Large intestine (tissue), 3 donors: ENCODE results near the gene ETV7. TPM values are rescaled to one million over a fixed set of nuclear protein-coding genes. Genes with fewer than 3 reads are reported as not detected.
A peak's percentile ranks its signal among the peaks of the same experiment; 100 is the strongest.

Source experiments
- DNase-seq, 2 donors: peaks; one replicate each; pipeline versions ENCODE4 v3.0.0 to v3.0.0-alpha.2; 2013
- H3K27ac ChIP-seq: one replicate; pipeline ENCODE4 v1.5.1; 2013; ENCODE audit warnings: low read length
- H3K27me3 ChIP-seq: 2 replicates; pipeline ENCODE4 v1.6.1; 2013; ENCODE audit warnings: low read length; ENCODE audit not compliant: control insufficient read depth, insufficient read depth
- H3K36me3 ChIP-seq: 2 replicates; pipeline ENCODE4 v1.6.1; 2013; ENCODE audit warnings: low read length; ENCODE audit not compliant: control insufficient read depth, insufficient read depth
- H3K4me1 ChIP-seq: one replicate; pipeline ENCODE4 v1.6.1; 2013; ENCODE audit warnings: low read length; ENCODE audit not compliant: control insufficient read depth, insufficient read depth
- H3K4me3 ChIP-seq: one replicate; pipeline ENCODE4 v1.5.1; 2013; ENCODE audit warnings: low read length
- H3K9me3 ChIP-seq: one replicate; pipeline ENCODE4 v1.6.1; 2013; ENCODE audit warnings: mild to moderate bottlenecking, low read depth, low read length, moderate library complexity; ENCODE audit not compliant: control insufficient read depth
- WGBS: methylation state at CpG from one replicate; pipeline ENCODE4 v1.1.5; 2013; ENCODE audit warnings: low lambda C conversion rate; ENCODE audit not compliant: insufficient coverage; 5-methylcytosine and 5-hydroxymethylcytosine counted together
- polyA plus RNA-seq: library from polyadenylated mRNA; unstranded; fragments of 120-200 nt; gene quantifications from one replicate; pipeline ENCODE4 v1.2.1, GENCODE V29; 2013

Gene ETV7
- polyA plus RNA-seq, 1 donor = 9.3 TPM

DNA sequence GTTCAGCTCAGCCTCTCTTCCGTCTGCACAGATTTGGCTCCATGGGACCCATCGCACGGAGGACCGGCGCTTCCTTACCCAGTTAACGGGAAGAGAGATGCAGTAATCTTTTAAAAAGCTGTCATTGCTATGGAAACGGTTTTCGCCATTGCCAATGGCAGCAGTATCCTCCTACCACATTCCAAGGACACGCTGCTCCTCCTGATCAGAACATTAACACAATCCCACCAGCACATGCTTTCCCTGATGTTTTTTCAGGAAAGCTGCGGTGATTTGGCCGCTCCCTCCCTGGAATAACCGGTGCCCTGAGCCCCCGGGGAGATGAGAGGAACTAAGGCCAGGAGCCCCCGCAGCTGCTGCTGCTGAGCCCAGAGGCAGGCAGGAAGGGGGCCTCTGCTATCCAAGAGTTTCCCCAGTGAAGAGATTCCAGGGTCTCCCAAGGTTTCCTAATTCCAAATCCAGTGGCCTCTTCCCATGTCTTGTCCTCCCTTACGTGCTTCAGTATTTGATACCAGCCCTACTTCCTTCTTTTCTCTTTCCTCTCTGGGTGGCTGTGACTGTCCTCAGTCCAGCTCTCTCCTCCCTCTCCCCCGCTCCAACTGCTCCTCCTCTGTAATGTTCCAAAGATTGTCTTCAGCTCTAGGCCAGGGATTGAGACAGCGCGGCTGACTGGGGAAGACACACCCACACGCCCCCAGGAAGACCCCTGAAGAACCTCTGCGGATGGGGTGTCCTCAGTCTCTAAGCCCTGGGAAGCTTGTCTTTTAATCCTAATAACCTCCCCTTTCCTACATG lies 53.3 kb downstream of the ETV7 start:
- H3K27me3 ChIP-seq = no peaks in the 10 kb centered on the region
- H3K4me1 ChIP-seq = peaks cover 47% of the 10 kb centered on the region
- peak overlapping the region; percentile 96 for H3K27ac ChIP-seq
- WGBS = 13% methylated on average over 1 of the region's 20 CpGs
- no peak overlapping the region for H3K4me3 ChIP-seq
- peak in 1 of 2 donors; percentile 68 for DNase-seq
- peaks cover 7% of the 10 kb centered on the region for H3K36me3 ChIP-seq
- peaks cover 3% of the 10 kb centered on the region for H3K9me3 ChIP-seq

DNA sequence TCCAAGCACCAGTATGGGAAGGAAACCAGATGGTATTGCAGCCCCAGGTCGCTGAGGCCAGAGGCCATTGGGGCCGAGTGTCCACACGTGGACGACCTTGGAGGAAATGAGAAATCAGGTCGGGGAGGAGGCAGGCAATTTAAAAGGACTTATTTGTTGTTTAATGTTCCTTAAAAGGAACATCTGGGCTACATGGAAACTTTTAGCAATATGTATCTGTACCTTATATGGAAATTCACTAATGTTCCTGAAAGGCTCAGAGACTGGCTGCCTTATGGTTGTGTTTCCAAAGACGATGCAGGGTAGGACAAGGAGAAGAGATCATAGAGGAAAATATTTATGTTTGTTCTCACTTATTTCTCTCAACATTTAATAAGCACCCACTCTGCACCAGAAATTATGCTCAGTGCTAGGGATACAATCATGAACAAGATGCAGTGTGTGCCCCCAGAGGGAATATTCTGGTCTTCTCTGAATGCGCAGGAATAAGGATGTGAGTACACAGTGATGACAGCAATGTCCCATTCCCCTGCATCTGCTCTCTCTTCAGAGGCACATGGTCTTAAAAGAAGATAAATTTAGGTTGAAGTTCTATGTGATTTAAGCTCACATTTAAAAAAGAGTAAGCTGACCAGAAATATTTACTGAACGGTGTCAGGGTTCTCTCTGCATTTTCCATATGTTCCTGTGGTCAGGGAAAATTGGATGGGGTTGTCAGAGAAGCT lies 54.1 kb downstream of the ETV7 start:
- Histone ChIP-seq H3K36me3 (peaks cover 13% of the 10 kb centered on the region), H3K4me1 (peaks cover 39% of the 10 kb centered on the region), H3K9me3 (peaks cover 3% of the 10 kb centered on the region), H3K27ac (peak overlapping the region; percentile 96), H3K27me3 (no peaks in the 10 kb centered on the region), H3K4me3 (no peak overlapping the region)
- no peak for DNase-seq
- WGBS = no CpG with 5 or more reads among the region's 8 CpGs

DNA sequence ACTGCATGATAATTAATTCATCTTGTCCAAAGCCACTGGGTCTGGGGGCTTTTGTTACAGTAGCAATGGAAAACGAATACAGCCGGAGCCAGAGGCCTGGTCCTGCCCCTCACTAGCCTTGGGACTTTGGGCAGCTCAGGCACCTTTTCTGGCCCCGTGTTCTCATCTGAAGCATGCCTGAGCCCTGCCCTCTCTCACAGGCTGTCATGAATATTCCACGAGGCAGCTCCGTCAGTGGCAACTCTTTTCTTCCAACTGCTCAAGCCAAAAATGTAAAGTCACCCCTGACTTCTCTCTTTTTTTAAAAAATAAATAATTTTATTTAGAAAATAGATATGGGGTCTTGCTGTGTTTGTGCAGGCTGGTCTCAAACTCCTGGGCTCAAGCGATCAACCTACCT lies 56.1 kb downstream of the ETV7 start:
- no peak overlapping the region for H3K4me3 ChIP-seq
- peaks cover 24% of the 10 kb centered on the region for H3K36me3 ChIP-seq
- 83% methylated on average over 1 of the region's 6 CpGs for WGBS
- peaks cover 3% of the 10 kb centered on the region for H3K9me3 ChIP-seq
- no peak for DNase-seq
- H3K27me3 ChIP-seq = no peaks in the 10 kb centered on the region
- H3K4me1 ChIP-seq = peaks cover 35% of the 10 kb centered on the region
- H3K27ac ChIP-seq = no peak overlapping the region

DNA sequence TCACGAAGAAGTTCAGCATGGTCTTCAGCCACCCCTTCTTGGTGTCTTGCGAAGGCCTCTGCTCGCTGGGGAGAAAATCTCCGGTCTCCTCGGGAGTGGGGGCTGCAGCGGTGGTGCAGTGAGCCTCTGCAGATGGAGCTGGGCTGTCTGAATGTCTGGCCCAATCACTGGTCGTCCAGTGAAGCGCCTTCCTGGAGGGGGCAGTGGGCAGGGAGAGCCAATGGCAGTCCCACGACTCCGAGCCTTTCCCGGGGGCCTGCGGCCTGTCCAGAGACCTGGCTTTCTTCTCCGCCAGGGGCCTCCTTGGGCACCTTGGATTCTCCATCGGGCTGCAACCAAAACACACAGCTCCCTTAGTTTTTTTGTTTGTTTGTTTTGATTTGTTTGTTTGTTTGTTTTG lies 57.1 kb downstream of the ETV7 start:
- H3K4me1 ChIP-seq = peaks cover 25% of the 10 kb centered on the region
- no peaks in the 10 kb centered on the region for H3K27me3 ChIP-seq

DNA sequence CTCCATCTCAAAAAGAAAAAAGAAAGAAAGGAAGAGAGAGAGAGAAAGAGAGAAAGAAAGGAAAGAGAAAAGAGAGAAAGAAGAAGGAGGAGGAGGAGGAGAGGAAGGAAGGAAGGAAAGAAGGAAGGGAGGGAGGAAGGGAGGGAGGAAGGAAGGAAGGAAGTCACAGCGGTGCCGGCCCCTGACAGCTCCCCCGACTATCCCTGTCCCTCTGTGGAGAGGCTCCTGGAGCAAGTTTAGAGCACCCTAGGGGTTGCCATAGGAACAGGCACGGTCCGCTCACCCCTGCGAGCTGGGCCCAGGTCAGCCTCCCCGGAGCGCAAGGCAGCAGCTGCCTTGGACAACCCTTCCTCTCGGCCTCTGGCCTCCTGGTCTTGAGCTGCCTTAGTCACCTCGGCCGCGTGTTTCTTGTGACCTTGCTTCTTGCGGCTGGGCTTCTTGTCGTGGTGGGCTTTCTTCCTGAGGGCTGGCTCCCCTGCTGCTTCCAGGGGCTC lies 57.6 kb downstream of the ETV7 start:
- Histone ChIP-seq H3K27me3 (no peaks in the 10 kb centered on the region), H3K27ac (no peak overlapping the region), H3K4me1 (peaks cover 22% of the 10 kb centered on the region), H3K9me3 (peaks cover 3% of the 10 kb centered on the region), H3K36me3 (peaks cover 39% of the 10 kb centered on the region), H3K4me3 (no peak overlapping the region)
- WGBS = no CpG with 5 or more reads among the region's 14 CpGs
- DNase-seq = no peak

More for the DNA sequence above, 57.1 kb downstream of the ETV7 start:
- Histone ChIP-seq H3K27ac (no peak overlapping the region), H3K36me3 (peaks cover 34% of the 10 kb centered on the region), H3K4me3 (no peak overlapping the region), H3K9me3 (peaks cover 3% of the 10 kb centered on the region)
- no peak for DNase-seq
- no CpG with 5 or more reads among the region's 14 CpGs for WGBS

DNA sequence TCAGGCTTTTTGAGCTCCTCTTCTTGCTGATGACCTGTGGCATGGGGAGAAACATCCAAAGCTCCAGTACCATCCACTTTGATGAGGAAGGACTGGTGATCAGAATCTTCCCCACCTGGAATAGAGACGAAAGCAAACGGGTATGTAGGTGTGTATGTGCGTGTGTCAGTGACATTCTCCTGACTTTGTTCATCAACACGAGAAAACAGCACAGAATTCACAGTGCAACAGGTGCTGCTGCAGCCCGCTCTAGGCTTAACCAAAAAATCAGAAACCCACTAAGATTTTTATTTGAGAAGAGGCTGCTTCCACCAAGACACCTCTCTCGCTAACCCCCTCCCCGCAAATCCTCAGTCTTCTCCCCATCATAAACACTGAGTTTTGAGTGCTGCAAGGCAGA lies 58.9 kb downstream of the ETV7 start:
- H3K9me3 ChIP-seq = no peaks in the 10 kb centered on the region
- H3K27ac ChIP-seq = no peak overlapping the region
- H3K4me1 ChIP-seq = peaks cover 11% of the 10 kb centered on the region
- no peak overlapping the region for H3K4me3 ChIP-seq
- DNase-seq = no peak
- peaks cover 42% of the 10 kb centered on the region for H3K36me3 ChIP-seq
- no peaks in the 10 kb centered on the region for H3K27me3 ChIP-seq
- no CpG with 5 or more reads among the region's 7 CpGs for WGBS

DNA sequence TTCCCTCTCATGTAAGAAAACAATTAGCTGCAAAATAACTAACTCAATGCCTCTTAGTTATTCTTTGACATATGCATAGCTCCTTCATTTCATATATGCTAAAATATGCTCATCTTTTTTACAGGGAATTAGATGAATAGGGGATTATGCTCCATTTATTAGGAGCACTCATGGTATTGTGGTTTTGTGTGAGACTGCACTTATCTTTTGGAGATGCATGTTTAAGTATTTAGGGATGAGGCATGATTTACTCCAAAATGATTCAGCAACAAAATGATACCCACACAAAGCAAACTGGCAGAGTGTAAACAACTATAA lies 59.6 kb downstream of the ETV7 start:
- H3K4me3 ChIP-seq = no peak overlapping the region
- H3K27ac ChIP-seq = no peak overlapping the region
- no peaks in the 10 kb centered on the region for H3K9me3 ChIP-seq
- no peak for DNase-seq
- H3K27me3 ChIP-seq = no peaks in the 10 kb centered on the region
- H3K4me1 ChIP-seq = peaks cover 4% of the 10 kb centered on the region
- H3K36me3 ChIP-seq = peaks cover 47% of the 10 kb centered on the region

DNA sequence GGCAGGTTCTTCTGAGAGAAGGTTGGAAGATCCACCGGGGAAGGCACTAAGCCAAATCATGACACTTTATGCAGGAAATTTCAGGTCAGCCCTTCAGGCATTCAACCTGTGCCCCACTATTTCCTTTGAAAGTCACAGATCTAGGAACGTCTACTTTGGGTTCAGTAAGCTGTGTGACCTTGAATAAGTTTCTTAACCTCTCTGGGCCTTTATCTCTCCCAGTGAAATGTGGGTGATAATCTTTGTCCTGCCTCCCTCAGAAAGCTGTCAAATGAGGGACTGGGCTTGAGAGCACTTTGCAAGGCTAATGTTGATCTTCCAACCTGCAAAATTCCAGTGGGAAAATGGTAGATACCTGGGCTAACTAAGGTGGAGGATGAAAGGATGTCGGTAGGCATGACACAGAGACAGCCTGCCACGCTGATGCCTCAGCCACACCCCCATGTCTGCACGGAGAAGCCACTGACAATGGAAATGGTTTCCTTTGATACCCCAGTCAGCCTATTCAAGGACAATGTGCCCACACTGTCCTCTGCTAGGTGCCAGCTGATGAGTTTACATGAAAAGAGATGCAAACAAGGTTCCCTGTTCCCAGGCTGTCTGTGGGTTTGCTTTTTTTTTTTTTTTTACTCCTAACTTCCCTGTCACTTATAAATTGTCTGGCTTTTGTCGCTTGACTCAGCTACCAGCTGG lies 60.1 kb downstream of the ETV7 start:
- H3K4me1 ChIP-seq = peaks cover 3% of the 10 kb centered on the region
- no peak for DNase-seq
- no peak overlapping the region for H3K4me3 ChIP-seq
- H3K9me3 ChIP-seq = no peaks in the 10 kb centered on the region
- H3K27ac ChIP-seq = no peak overlapping the region
- WGBS = no CpG with 5 or more reads among the region's 6 CpGs
- H3K27me3 ChIP-seq = no peaks in the 10 kb centered on the region
- H3K36me3 ChIP-seq = peaks cover 53% of the 10 kb centered on the region

DNA sequence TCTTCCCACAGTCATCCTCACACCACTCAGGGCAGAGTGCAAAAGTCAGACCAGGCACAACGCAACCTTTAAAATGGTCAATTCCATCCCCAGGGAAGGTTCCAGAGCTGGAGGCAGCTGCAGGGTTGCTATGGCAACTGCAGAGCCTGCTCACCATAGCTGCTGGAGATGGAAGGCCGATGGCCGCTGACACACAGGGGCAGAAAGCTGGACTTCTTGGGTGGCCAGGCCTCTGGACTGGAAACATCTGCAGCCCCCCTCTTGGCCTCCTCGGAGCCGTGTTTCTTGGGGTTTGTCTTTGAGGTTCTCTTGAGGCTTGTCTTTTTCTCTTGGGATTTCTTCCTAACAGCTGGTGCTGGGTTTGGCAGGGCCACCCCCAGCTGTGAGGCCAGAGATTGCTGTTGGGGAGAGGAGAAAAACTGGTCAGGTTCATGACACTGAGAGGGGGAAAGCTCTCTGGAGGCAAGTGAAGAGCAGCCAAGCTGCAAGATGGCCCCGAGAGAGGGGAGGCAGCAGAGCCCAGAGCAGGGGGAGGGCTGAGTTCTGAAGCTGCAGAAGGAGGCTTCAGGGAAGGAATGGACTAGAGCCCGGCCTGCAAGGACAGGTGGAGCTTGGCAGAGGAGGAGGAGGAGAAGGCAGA lies 61.0 kb downstream of the ETV7 start:
- H3K27me3 ChIP-seq = no peaks in the 10 kb centered on the region
- H3K9me3 ChIP-seq = no peaks in the 10 kb centered on the region
- no peak overlapping the region for H3K4me3 ChIP-seq
- no CpG with 5 or more reads among the region's 7 CpGs for whole genome bisulfite sequencing
- DNase-seq = peak in 1 of 2 donors; percentile 39
- peaks cover 59% of the 10 kb centered on the region for H3K36me3 ChIP-seq
- H3K27ac ChIP-seq = no peak overlapping the region
- H3K4me1 ChIP-seq = peaks cover 3% of the 10 kb centered on the region

DNA sequence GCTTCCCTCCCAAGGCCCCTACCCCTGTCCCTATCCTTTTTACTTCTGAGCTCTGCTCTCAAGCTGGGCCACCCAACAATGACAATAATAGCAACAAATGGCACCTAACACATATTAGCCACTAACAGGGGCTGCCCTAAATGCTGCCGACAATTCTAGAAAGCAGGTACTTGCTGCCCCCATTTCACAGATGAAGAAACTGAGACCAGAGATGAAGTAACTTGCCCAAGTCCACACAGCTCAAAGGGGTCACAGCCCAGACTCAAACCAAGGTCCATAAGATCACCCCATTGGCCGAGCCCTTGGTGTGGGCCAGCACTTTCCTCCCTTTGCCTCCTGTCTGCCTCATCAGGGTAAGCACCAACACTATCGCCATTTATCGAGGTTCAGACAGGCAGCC lies 62.8 kb downstream of the ETV7 start:
- no CpG with 5 or more reads among the region's 4 CpGs for WGBS
- H3K4me1 ChIP-seq = peaks cover 13% of the 10 kb centered on the region
- peaks cover 54% of the 10 kb centered on the region for H3K36me3 ChIP-seq
- H3K27ac ChIP-seq = no peak overlapping the region
- no peaks in the 10 kb centered on the region for H3K9me3 ChIP-seq
- no peak for DNase-seq
- no peaks in the 10 kb centered on the region for H3K27me3 ChIP-seq
- no peak overlapping the region for H3K4me3 ChIP-seq
